H1 (cell line): Measurements from ENCODE around the gene GRM8. TPM values are rescaled to one million over a fixed set of nuclear protein-coding genes. Genes with fewer than 3 reads are reported as not detected.

Experiments used
- NANOG ChIP-seq: IDR thresholded peaks from 2 replicates; pipeline ENCODE4 v1.6.1; 2011; ENCODE audit warnings: low read length, low read depth, mild to moderate bottlenecking, inconsistent platforms; ENCODE audit not compliant: insufficient read depth, poor library complexity, severe bottlenecking
- SP4 ChIP-seq: IDR thresholded peaks from 2 replicates; pipeline ENCODE4 v1.6.1; 2012; ENCODE audit warnings: low read length, inconsistent platforms
- polyA plus RNA-seq, 7 experiments: library from polyadenylated mRNA; depleted of rRNA in 3 of 7; stranded (reverse) in 5 of 7; unstranded in 2 of 7; fragments of >200 nt in 5 of 7; fragments of 200-250 nt in 2 of 7; gene quantifications; 1 replicate in 5 of 7; 2 replicates in 1 of 7; 4 replicates in 1 of 7; pipeline versions ENCODE4 v1.2.1 to v1.2.3, GENCODE V29; 2011 to 2013; ENCODE audit warnings: missing spikeins in 2 of 7, mixed read lengths in 2 of 7
- total RNA-seq: library from RNA; stranded (reverse); fragmentation: NEBNext Ultra II Directional; extraction: Animal tissue kit (Norgen Biotek cat#: 25700); gene quantifications from 2 replicates; pipeline ENCODE4 v1.2.1, GENCODE V29; 2021
- TF ChIP-seq, protein P1 (sequence below), 3 experiments: IDR thresholded peaks; 1 replicate in 2 of 3; 2 replicates in 1 of 3; pipeline versions ENCODE4 v1.5.1 to v1.6.1; 2011; ENCODE audit warnings: low read length in 3 of 3, mild to moderate bottlenecking in 3 of 3, inconsistent platforms in 2 of 3, low read depth in 1 of 3, moderate library complexity in 1 of 3; ENCODE audit not compliant: insufficient read depth in 1 of 3; ENCODE audit errors: control extremely low read depth in 1 of 3

The GRM8 gene
- total and polyA plus RNA-seq, 2 of the 8 experiments (the other 6 are each of a cell fraction or from before 2014, with no cell fraction given), result 2.6 to 2.8 TPM

DNA sequence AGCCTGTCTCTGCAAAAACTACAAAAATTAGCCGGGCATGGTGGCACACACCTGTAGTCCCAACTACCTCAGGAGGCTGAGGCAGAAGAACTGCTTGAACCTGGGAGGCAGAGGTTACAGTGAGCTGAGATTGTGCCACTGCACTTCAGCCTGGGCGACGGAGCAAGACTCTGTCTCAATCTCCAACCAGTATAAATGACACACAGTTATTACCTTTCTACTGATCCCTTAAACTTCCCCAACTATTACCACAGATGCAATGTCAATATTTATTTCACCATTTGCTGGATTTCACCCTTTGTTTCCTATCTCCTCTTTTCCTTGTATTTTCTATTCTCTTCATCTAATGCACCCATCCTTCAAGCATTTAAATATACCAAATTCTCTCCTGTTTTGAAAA, 431.8 kb downstream of the GRM8 start (continued):
- TF ChIP-seq, protein P1, sequence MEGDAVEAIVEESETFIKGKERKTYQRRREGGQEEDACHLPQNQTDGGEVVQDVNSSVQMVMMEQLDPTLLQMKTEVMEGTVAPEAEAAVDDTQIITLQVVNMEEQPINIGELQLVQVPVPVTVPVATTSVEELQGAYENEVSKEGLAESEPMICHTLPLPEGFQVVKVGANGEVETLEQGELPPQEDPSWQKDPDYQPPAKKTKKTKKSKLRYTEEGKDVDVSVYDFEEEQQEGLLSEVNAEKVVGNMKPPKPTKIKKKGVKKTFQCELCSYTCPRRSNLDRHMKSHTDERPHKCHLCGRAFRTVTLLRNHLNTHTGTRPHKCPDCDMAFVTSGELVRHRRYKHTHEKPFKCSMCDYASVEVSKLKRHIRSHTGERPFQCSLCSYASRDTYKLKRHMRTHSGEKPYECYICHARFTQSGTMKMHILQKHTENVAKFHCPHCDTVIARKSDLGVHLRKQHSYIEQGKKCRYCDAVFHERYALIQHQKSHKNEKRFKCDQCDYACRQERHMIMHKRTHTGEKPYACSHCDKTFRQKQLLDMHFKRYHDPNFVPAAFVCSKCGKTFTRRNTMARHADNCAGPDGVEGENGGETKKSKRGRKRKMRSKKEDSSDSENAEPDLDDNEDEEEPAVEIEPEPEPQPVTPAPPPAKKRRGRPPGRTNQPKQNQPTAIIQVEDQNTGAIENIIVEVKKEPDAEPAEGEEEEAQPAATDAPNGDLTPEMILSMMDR (IDR thresholded peaks at IDR 0.05; ENCODE audit: control extremely low read depth in 1 of 3, insufficient read depth in 1 of 3, low read depth in 1 of 3, low read length in 3 of 3), result no peak
- TF ChIP-seq SP4, result no peak
- TF ChIP-seq NANOG, result no peak
